Smooth muscle cell (in vitro differentiated cells): ENCODE measurements around the gene PARD3B. TPM values are rescaled to one million over a fixed set of nuclear protein-coding genes. Genes with fewer than 3 reads are reported as not detected.
A peak's percentile ranks its signal among the peaks of the same experiment; 100 is the strongest.

Source experiments
- DNase-seq: peaks from one replicate; lab custom pipeline; 2025; ENCODE audit not compliant: unreplicated experiment; lab: John Stamatoyannopoulos, UW
- H2AFZ ChIP-seq: fragments of 200-600 bp; sonication (generic); 2 replicates; pipeline ENCODE4 v1.6.0; 2016; ENCODE audit warnings: antibody characterized with exemption, low read depth, mild to moderate bottlenecking
- H3F3A ChIP-seq: fragments of 200-600 bp; sonication (generic); 2 replicates; pipeline ENCODE4 v1.6.0; 2017; ENCODE audit warnings: antibody characterized with exemption, low read depth
- H3K27ac ChIP-seq: fragments of 200-600 bp; sonication (generic); 2 replicates; pipeline ENCODE4 v1.5.1; 2016; ENCODE audit warnings: low read depth, mild to moderate bottlenecking
- H3K27me3 ChIP-seq: fragments of 200-600 bp; sonication (generic); 2 replicates; pipeline ENCODE4 v1.6.1; 2016; ENCODE audit warnings: low read depth, mild to moderate bottlenecking
- H3K36me3 ChIP-seq: fragments of 200-600 bp; sonication (generic); 2 replicates; pipeline ENCODE4 v1.5.1; 2016; ENCODE audit warnings: low read depth
- H3K4me1 ChIP-seq: fragments of 200-600 bp; sonication (generic); 2 replicates; pipeline ENCODE4 v1.5.1; 2016; ENCODE audit warnings: low read depth
- H3K4me2 ChIP-seq: fragments of 200-600 bp; sonication (generic); 2 replicates; pipeline ENCODE4 v1.6.0; 2016; ENCODE audit warnings: mild to moderate bottlenecking
- H3K4me3 ChIP-seq: fragments of 200-600 bp; sonication (generic); 2 replicates; pipeline ENCODE4 v1.5.1; 2016; ENCODE audit warnings: mild to moderate bottlenecking
- H3K79me2 ChIP-seq: fragments of 200-600 bp; sonication (generic); 2 replicates; pipeline ENCODE4 v1.6.0; 2016; ENCODE audit warnings: low read depth, mild to moderate bottlenecking
- H3K9ac ChIP-seq: fragments of 200-600 bp; sonication (generic); 2 replicates; pipeline ENCODE4 v1.6.0; 2016; ENCODE audit warnings: low read depth
- H3K9me3 ChIP-seq: fragments of 200-600 bp; sonication (generic); replicated peaks from 2 replicates; pipeline ENCODE4 v1.5.1; 2016; ENCODE audit warnings: low read depth
- H4K20me1 ChIP-seq: fragments of 200-600 bp; sonication (generic); 2 replicates; pipeline ENCODE4 v1.6.0; 2016; ENCODE audit warnings: low read depth
- WGBS: methylation state at CpG from one replicate; pipeline ENCODE4 v1.1.7; 2016; ENCODE audit warnings: low lambda C conversion rate; 5-methylcytosine and 5-hydroxymethylcytosine counted together
- polyA plus RNA-seq: library from polyadenylated mRNA; unstranded; fragments of >200 nt; fragmentation: Nextera tagmentation; extraction: Ambion mirVana; gene quantifications from 2 replicates; pipeline ENCODE4 v1.2.1, GENCODE V29; 2016
- total RNA-seq: library from RNA; depleted of rRNA; stranded (reverse); fragments of >200 nt; gene quantifications from 2 replicates; pipeline ENCODE4 v1.2.3, GENCODE V29; 2014
- TF ChIP-seq, protein P1 (sequence below): fragments of 200-600 bp; sonication (generic); IDR thresholded peaks from 2 replicates; pipeline ENCODE4 v1.5.1; 2017; ENCODE audit warnings: borderline replicate concordance, mild to moderate bottlenecking, antibody characterized with exemption; ENCODE audit not compliant: insufficient read depth, poor library complexity, severe bottlenecking

PARD3B gene
- total and polyA plus RNA-seq, 2 experiments from 2014 or later: 3.3 to 12.2 TPM

DNA sequence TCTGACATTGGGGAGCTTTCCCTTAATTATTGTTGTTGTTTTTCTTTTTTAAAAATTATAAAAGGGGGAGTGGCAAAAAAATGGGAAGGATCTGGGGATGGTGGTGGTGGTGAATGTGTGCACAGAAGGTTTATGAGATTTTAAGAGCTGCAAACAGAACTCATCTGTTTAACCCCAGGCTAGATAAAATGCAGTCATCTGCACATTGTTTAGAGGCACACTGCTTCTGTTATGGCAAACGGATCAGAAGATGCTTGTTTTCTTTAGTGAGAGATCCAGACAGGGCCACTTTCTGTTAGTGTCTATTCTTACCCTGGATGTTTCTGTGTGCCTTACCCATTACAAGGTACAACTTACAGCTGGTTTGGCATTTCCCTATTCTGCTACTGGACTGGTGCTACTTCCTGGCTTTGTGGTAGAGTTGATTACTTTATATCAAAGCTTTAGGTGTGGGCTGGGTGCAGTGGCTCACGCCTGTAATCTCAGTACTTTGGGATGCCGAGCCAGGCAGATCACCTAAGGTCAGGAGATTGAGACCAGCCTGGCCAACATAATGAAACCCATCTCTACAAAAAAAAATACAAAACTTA is 1068.8 kb downstream of the PARD3B start:
- H3K27ac ChIP-seq: no peak overlapping the region
- H3K79me2 ChIP-seq: no peaks in the 10 kb centered on the region
- no peak overlapping the region for H3K4me3 ChIP-seq
- H3F3A ChIP-seq: peaks cover 11% of the 10 kb centered on the region
- no peak overlapping the region for H2AFZ ChIP-seq
- no peaks in the 10 kb centered on the region for H3K9me3 ChIP-seq
- no peak overlapping the region for H3K9ac ChIP-seq
- peak overlapping the region; percentile 32 for H3K4me2 ChIP-seq
- H3K36me3 ChIP-seq: no peaks in the 10 kb centered on the region
- no peaks in the 10 kb centered on the region for H4K20me1 ChIP-seq
- 55% methylated on average over 3 of the region's 3 CpGs for WGBS
- no peak for DNase-seq
- TF ChIP-seq, protein P1, sequence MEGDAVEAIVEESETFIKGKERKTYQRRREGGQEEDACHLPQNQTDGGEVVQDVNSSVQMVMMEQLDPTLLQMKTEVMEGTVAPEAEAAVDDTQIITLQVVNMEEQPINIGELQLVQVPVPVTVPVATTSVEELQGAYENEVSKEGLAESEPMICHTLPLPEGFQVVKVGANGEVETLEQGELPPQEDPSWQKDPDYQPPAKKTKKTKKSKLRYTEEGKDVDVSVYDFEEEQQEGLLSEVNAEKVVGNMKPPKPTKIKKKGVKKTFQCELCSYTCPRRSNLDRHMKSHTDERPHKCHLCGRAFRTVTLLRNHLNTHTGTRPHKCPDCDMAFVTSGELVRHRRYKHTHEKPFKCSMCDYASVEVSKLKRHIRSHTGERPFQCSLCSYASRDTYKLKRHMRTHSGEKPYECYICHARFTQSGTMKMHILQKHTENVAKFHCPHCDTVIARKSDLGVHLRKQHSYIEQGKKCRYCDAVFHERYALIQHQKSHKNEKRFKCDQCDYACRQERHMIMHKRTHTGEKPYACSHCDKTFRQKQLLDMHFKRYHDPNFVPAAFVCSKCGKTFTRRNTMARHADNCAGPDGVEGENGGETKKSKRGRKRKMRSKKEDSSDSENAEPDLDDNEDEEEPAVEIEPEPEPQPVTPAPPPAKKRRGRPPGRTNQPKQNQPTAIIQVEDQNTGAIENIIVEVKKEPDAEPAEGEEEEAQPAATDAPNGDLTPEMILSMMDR: no peak
- peaks cover 10% of the 10 kb centered on the region for H3K27me3 ChIP-seq
- peaks cover 22% of the 10 kb centered on the region for H3K4me1 ChIP-seq

DNA sequence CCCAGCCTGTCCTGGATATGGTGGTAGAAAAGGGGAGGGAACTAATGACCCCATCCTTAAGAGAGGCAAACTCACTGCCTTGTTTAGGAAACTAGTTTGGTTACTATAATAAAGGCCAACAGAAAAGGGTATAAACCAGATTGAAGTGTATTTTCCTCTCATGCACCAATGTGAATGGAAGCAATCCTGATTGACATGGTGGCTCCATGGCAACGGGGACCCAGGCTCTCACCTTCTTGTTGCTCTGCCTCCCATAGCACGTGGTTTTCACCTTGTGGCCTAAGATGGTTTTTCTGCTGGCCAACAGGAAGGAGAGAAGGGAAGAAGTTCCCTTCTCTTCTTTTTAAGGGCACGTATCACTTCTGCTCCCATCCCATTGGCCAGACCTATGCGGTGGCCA is 1069.7 kb downstream of the PARD3B start:
- H3K27me3 ChIP-seq: peaks cover 4% of the 10 kb centered on the region
- H4K20me1 ChIP-seq: no peaks in the 10 kb centered on the region
- H3K9me3 ChIP-seq: no peaks in the 10 kb centered on the region
- peaks cover 11% of the 10 kb centered on the region for H3F3A ChIP-seq
- H2AFZ ChIP-seq: no peak overlapping the region
- no peak overlapping the region for H3K4me2 ChIP-seq
- peaks cover 22% of the 10 kb centered on the region for H3K4me1 ChIP-seq
- WGBS: 95% methylated on average over 4 of the region's 4 CpGs
- TF ChIP-seq, protein P1: no peak
- DNase-seq: no peak
- no peak overlapping the region for H3K4me3 ChIP-seq
- H3K9ac ChIP-seq: no peak overlapping the region
- H3K79me2 ChIP-seq: no peaks in the 10 kb centered on the region
- H3K27ac ChIP-seq: no peak overlapping the region
- H3K36me3 ChIP-seq: no peaks in the 10 kb centered on the region

- no peaks in the 10 kb centered on the region for H3K79me2 ChIP-seq
Measured at GRCh38 chr2:205617905-205618304, 1072.6 kb downstream of the PARD3B start.

More at GRCh38 chr2:205617905-205618304, 1072.6 kb downstream of the PARD3B start:
- Histone ChIP-seq H3K9ac (no peak overlapping the region), H3K4me1 (peaks cover 9% of the 10 kb centered on the region), H3K36me3 (no peaks in the 10 kb centered on the region), H3K9me3 (no peaks in the 10 kb centered on the region), H3K4me2 (no peak overlapping the region), H3F3A (peaks cover 6% of the 10 kb centered on the region), H3K27me3 (peaks cover 4% of the 10 kb centered on the region), H3K27ac (no peak overlapping the region), H2AFZ (no peak overlapping the region), H3K4me3 (no peak overlapping the region), H4K20me1 (no peaks in the 10 kb centered on the region)
- no peak for DNase-seq
- TF ChIP-seq, protein P1: no peak
- WGBS: 93% methylated on average over 2 of the region's 2 CpGs
